22Rv1 (cell line): ENCODE data around the gene C5orf24.

Experiments
- CTCF ChIP-seq: fragments of 450-650 bp; IDR thresholded peaks from 2 replicates; pipeline ENCODE4 v1.5.1; 2017; ENCODE audit warnings: mild to moderate bottlenecking
- ZFX ChIP-seq: fragments of 450-650 bp; IDR thresholded peaks from 2 replicates; pipeline ENCODE4 v1.6.1; 2017; ENCODE audit warnings: antibody characterized with exemption, borderline replicate concordance

GRCh38 chr5:134892926-134893325 lies 47.2 kb downstream of the C5orf24 start:
- TF ChIP-seq CTCF (no peak), ZFX (no peak)
